Endothelial cell (in vitro differentiated cells): Measurements from ENCODE around the gene TUSC1. TPM values are rescaled to one million over a fixed set of nuclear protein-coding genes. Genes with fewer than 3 reads are reported as not detected.

ENCODE experiments used
- DNase-seq: peaks from one replicate; pipeline ENCODE4 v3.0.0; 2021; ENCODE audit warnings: low spot score
- H3K27ac Mint-ChIP-seq: one replicate; pipeline ENCODE4 v1.8.0; 2021; ENCODE audit warnings: mixed read lengths, inconsistent platforms; ENCODE audit not compliant: unreplicated experiment
- H3K27me3 Mint-ChIP-seq: one replicate; pipeline ENCODE4 v1.8.0; 2021; ENCODE audit warnings: mild to moderate bottlenecking, moderate library complexity, mixed read lengths, inconsistent platforms; ENCODE audit not compliant: unreplicated experiment
- H3K36me3 Mint-ChIP-seq: one replicate; pipeline ENCODE4 v1.8.0; 2021; ENCODE audit warnings: mild to moderate bottlenecking, low read depth, mixed read lengths, inconsistent platforms; ENCODE audit not compliant: unreplicated experiment
- H3K4me1 Mint-ChIP-seq: one replicate; pipeline ENCODE4 v1.8.0; 2021; ENCODE audit warnings: mild to moderate bottlenecking, mixed read lengths, inconsistent platforms; ENCODE audit not compliant: unreplicated experiment
- H3K4me3 Mint-ChIP-seq: one replicate; pipeline ENCODE4 v1.8.0; 2021; ENCODE audit warnings: mild to moderate bottlenecking, mixed read lengths, inconsistent platforms; ENCODE audit not compliant: unreplicated experiment
- H3K9me3 Mint-ChIP-seq: one replicate; pipeline ENCODE4 v1.8.0; 2021; ENCODE audit warnings: mixed read lengths, inconsistent platforms; ENCODE audit not compliant: unreplicated experiment
- total RNA-seq: library from RNA; stranded (reverse); fragmentation: NEBNext Ultra II Directional; extraction: Animal tissue kit (Norgen Biotek cat#: 25700); gene quantifications from one replicate; pipeline ENCODE4 v1.2.1, GENCODE V29; 2021; ENCODE audit not compliant: unreplicated experiment
- TF ChIP-seq, protein P1 (sequence below): fragments of 200-600 bp; sonication (generic); IDR thresholded peaks from one replicate; pipeline ENCODE4 v1.5.0; 2021; ENCODE audit warnings: antibody characterized with exemption; ENCODE audit not compliant: unreplicated experiment

The TUSC1 gene
- total RNA-seq, 1 donor from 2014 or later = 3.8 TPM

GRCh38 chr9:25700430-25700829 is 22.2 kb upstream of the TUSC1 start:
- no peak for DNase-seq
- TF ChIP-seq, protein P1, sequence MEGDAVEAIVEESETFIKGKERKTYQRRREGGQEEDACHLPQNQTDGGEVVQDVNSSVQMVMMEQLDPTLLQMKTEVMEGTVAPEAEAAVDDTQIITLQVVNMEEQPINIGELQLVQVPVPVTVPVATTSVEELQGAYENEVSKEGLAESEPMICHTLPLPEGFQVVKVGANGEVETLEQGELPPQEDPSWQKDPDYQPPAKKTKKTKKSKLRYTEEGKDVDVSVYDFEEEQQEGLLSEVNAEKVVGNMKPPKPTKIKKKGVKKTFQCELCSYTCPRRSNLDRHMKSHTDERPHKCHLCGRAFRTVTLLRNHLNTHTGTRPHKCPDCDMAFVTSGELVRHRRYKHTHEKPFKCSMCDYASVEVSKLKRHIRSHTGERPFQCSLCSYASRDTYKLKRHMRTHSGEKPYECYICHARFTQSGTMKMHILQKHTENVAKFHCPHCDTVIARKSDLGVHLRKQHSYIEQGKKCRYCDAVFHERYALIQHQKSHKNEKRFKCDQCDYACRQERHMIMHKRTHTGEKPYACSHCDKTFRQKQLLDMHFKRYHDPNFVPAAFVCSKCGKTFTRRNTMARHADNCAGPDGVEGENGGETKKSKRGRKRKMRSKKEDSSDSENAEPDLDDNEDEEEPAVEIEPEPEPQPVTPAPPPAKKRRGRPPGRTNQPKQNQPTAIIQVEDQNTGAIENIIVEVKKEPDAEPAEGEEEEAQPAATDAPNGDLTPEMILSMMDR = no peak
- Mint-ChIP-seq H3K27me3 (no peaks in the 10 kb centered on the region), H3K4me1 (no peaks in the 10 kb centered on the region), H3K36me3 (no peaks in the 10 kb centered on the region), H3K9me3 (no peaks in the 10 kb centered on the region), H3K4me3 (no peak overlapping the region), H3K27ac (no peak overlapping the region)

DNA sequence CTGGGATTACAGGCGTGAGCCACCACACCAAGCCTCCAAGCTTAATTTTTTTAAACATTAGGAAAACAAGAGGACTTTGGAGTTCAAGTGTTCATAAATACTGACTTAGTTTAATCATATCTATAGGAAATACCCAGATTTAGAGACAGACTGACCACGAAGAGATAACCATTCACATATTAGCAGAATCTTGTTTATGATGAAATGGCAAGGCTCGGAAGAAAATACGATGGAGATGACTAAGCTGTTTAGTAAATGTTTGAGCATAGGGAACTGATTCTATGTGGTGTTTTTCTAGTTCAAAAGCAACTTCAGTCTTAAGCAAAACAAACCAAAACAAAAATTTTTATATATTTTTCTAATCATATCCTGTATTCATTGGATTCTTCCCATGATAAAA is 13.5 kb upstream of the TUSC1 start:
- Mint-ChIP-seq H3K36me3 (no peaks in the 10 kb centered on the region), H3K27me3 (no peaks in the 10 kb centered on the region), H3K4me1 (no peaks in the 10 kb centered on the region), H3K27ac (no peak overlapping the region), H3K9me3 (no peaks in the 10 kb centered on the region), H3K4me3 (no peak overlapping the region)
- TF ChIP-seq, protein P1 = no peak
- no peak for DNase-seq

- Mint-ChIP-seq H3K4me3 (no peak overlapping the region), H3K9me3 (no peaks in the 10 kb centered on the region), H3K27me3 (peaks cover 1% of the 10 kb centered on the region), H3K36me3 (no peaks in the 10 kb centered on the region), H3K27ac (no peak overlapping the region), H3K4me1 (no peaks in the 10 kb centered on the region)
- TF ChIP-seq, protein P1 = no peak
- DNase-seq = no peak
Measured at GRCh38 chr9:25684321-25684720, 6.1 kb upstream of the TUSC1 start.

GRCh38 chr9:25681266-25681665 is 3.0 kb upstream of the TUSC1 start:
- Mint-ChIP-seq H3K4me1 (peaks cover 4% of the 10 kb centered on the region), H3K27ac (no peak overlapping the region), H3K36me3 (no peaks in the 10 kb centered on the region), H3K4me3 (no peak overlapping the region), H3K27me3 (peaks cover 1% of the 10 kb centered on the region), H3K9me3 (no peaks in the 10 kb centered on the region)
- no peak for DNase-seq
- TF ChIP-seq, protein P1 = no peak

GRCh38 chr9:25678846-25679360 is 659 bp upstream of the TUSC1 start:
- no peak for DNase-seq
- H3K36me3 Mint-ChIP-seq = no peaks in the 10 kb centered on the region
- no peak overlapping the region for H3K4me3 Mint-ChIP-seq
- peaks cover 4% of the 10 kb centered on the region for H3K4me1 Mint-ChIP-seq
- H3K27me3 Mint-ChIP-seq = peaks cover 1% of the 10 kb centered on the region
- TF ChIP-seq, protein P1 = no peak
- no peak overlapping the region for H3K27ac Mint-ChIP-seq
- no peaks in the 10 kb centered on the region for H3K9me3 Mint-ChIP-seq
